ENCODE results near the gene SMARCB1.

GRCh38 chr22:23783265-23784150, 3.3 kb upstream of the SMARCB1 start:
- TF ChIP-seq CTCF (IDR thresholded peaks at IDR 0.05) (no peak), POLR2A (IDR thresholded peaks at IDR 0.05) (no peak)

Measured in breast epithelium (tissue), 3 donors.